ENCODE data around the gene ELF2.

DNA sequence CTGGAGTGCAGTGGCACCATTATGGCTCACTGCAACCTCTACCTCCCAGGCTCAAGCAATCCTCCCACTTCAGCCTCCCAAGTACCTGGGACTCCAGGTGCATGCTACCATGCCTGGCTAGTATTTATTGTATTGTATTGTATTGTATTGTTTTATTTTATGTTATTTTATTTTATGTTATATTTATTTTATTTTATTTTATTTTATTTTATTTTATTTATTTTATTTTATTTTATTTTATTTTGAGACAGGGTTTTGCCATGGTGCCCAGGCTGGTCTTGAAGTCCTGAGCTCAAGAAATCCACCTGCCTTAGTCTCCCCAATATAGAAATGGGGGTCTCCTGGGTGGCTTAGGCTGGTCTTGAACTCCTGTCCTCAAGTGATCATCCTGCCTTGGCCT lies 42.6 kb downstream of the ELF2 start:
- TF ChIP-seq, protein P1, sequence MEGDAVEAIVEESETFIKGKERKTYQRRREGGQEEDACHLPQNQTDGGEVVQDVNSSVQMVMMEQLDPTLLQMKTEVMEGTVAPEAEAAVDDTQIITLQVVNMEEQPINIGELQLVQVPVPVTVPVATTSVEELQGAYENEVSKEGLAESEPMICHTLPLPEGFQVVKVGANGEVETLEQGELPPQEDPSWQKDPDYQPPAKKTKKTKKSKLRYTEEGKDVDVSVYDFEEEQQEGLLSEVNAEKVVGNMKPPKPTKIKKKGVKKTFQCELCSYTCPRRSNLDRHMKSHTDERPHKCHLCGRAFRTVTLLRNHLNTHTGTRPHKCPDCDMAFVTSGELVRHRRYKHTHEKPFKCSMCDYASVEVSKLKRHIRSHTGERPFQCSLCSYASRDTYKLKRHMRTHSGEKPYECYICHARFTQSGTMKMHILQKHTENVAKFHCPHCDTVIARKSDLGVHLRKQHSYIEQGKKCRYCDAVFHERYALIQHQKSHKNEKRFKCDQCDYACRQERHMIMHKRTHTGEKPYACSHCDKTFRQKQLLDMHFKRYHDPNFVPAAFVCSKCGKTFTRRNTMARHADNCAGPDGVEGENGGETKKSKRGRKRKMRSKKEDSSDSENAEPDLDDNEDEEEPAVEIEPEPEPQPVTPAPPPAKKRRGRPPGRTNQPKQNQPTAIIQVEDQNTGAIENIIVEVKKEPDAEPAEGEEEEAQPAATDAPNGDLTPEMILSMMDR (conservative IDR thresholded peaks at IDR 0.05) = no peak
- TF ChIP-seq ZFX (IDR thresholded peaks at IDR 0.05) = no peak

Measured in C4-2B (cell line).